ENCODE results near the gene PIP4K2A.

DNA sequence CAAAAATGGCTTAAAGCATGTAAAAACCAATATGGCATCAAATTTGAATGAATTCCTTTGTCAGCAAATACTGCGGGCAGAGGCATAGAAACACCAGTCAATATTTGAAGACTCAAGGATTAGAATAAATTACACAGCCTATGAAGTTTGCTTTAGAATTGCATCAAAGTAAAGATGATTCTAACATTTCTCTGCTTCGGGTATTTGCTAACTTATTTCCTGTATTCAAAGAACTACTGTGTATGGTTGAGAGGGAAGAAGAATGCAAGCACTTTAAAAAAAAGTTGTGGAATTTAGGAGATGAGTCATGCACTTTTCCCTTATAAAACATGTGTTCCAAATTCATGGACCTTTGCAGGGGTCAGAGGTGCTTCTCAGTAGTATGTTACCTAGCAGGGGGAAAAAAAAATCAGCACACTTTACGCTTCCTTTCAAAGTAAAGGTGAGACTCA lies 90.1 kb downstream of the PIP4K2A start:
- TF ChIP-seq, protein P1, sequence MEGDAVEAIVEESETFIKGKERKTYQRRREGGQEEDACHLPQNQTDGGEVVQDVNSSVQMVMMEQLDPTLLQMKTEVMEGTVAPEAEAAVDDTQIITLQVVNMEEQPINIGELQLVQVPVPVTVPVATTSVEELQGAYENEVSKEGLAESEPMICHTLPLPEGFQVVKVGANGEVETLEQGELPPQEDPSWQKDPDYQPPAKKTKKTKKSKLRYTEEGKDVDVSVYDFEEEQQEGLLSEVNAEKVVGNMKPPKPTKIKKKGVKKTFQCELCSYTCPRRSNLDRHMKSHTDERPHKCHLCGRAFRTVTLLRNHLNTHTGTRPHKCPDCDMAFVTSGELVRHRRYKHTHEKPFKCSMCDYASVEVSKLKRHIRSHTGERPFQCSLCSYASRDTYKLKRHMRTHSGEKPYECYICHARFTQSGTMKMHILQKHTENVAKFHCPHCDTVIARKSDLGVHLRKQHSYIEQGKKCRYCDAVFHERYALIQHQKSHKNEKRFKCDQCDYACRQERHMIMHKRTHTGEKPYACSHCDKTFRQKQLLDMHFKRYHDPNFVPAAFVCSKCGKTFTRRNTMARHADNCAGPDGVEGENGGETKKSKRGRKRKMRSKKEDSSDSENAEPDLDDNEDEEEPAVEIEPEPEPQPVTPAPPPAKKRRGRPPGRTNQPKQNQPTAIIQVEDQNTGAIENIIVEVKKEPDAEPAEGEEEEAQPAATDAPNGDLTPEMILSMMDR (IDR thresholded peaks at IDR 0.05), result no peak
- TF ChIP-seq POLR2A (IDR thresholded peaks at IDR 0.05), result no peak

Measured in prostate gland (tissue), 2 donors.